Chondrocyte (in vitro differentiated cells): Measurements from ENCODE around the gene CHID1. TPM values are rescaled to one million over a fixed set of nuclear protein-coding genes. Genes with fewer than 3 reads are reported as not detected.

Source experiments
- DNase-seq: peaks from one replicate; pipeline ENCODE4 v3.0.0; 2021; ENCODE audit warnings: mixed read lengths, low spot score
- H3K27ac Mint-ChIP-seq: one replicate; pipeline ENCODE4 v1.8.0; 2021; ENCODE audit warnings: mild to moderate bottlenecking, moderate library complexity, mixed read lengths; ENCODE audit not compliant: unreplicated experiment
- H3K27me3 Mint-ChIP-seq: 2 replicates; pipeline ENCODE4 v1.8.0; 2021; ENCODE audit warnings: low read depth, mixed read lengths
- H3K36me3 Mint-ChIP-seq: 2 replicates; pipeline ENCODE4 v1.8.0; 2021; ENCODE audit warnings: low read depth, mixed read lengths
- H3K4me1 Mint-ChIP-seq: 2 replicates; pipeline ENCODE4 v1.8.0; 2021; ENCODE audit warnings: low read depth, mild to moderate bottlenecking, mixed read lengths
- H3K4me3 Mint-ChIP-seq: one replicate; pipeline ENCODE4 v1.8.0; 2021; ENCODE audit warnings: mild to moderate bottlenecking, moderate library complexity, mixed read lengths; ENCODE audit not compliant: unreplicated experiment
- H3K9me3 Mint-ChIP-seq: 2 replicates; pipeline ENCODE4 v1.8.0; 2021; ENCODE audit warnings: low read depth, mixed read lengths
- total RNA-seq: library from RNA; stranded (reverse); gene quantifications from 3 replicates; pipeline ENCODE4 v1.2.1, GENCODE V29; 2021
- TF ChIP-seq, protein P1 (sequence below): fragments of 200-600 bp; sonication (generic); IDR thresholded peaks from 2 replicates; pipeline ENCODE4 v1.5.0; 2021; ENCODE audit warnings: antibody characterized with exemption, mild to moderate bottlenecking, moderate library complexity

The CHID1 gene
- total RNA-seq, 1 donor from 2014 or later, result 90.3 TPM

DNA sequence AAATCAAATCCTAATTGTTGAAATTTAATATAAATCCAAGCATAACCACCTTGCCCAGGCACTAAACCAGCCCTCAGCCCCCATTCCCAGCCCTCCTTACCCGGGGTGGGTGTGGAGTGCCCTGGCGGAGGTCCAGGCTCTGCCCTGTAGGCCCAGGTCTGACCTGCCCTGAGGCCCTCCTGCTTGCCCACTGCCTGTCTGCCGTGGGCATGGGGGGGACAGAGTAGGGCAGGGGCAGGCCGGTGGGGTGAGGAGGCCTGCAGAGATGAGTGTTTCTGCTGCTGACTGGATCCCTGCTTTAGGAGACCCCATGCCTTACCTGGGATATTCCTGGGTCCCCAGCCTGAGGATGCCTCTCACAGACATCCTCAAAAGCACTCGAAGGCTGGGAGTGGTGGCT is 3.6 kb upstream of the CHID1 start:
- no peak overlapping the region for H3K4me3 Mint-ChIP-seq
- H3K36me3 Mint-ChIP-seq, result no peaks in the 10 kb centered on the region
- no peaks in the 10 kb centered on the region for H3K27me3 Mint-ChIP-seq
- H3K9me3 Mint-ChIP-seq, result no peaks in the 10 kb centered on the region
- H3K27ac Mint-ChIP-seq, result no peak overlapping the region
- peaks cover 13% of the 10 kb centered on the region for H3K4me1 Mint-ChIP-seq
- TF ChIP-seq, protein P1, sequence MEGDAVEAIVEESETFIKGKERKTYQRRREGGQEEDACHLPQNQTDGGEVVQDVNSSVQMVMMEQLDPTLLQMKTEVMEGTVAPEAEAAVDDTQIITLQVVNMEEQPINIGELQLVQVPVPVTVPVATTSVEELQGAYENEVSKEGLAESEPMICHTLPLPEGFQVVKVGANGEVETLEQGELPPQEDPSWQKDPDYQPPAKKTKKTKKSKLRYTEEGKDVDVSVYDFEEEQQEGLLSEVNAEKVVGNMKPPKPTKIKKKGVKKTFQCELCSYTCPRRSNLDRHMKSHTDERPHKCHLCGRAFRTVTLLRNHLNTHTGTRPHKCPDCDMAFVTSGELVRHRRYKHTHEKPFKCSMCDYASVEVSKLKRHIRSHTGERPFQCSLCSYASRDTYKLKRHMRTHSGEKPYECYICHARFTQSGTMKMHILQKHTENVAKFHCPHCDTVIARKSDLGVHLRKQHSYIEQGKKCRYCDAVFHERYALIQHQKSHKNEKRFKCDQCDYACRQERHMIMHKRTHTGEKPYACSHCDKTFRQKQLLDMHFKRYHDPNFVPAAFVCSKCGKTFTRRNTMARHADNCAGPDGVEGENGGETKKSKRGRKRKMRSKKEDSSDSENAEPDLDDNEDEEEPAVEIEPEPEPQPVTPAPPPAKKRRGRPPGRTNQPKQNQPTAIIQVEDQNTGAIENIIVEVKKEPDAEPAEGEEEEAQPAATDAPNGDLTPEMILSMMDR, result no peak
- DNase-seq, result no peak

DNA sequence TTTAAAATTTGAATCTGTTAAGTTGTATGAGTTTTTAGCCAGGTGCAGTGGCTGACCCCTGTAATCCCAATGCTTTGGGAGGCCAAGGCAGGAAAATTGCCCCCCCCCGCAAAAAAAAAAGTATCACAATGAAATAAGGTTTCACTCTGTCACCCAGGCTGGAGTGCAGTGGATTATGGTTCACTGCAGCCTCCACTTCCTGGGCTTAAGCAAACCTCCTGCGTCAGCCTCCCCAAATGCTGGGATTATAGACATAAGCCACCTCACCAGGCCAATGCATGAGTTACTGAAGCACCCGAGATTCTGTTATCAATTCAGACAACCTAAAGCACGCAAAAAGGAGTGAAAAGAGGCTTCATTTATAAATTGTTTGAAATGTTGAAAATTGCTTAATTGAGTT is 2.4 kb upstream of the CHID1 start:
- TF ChIP-seq, protein P1, result no peak
- no peak for DNase-seq

DNA sequence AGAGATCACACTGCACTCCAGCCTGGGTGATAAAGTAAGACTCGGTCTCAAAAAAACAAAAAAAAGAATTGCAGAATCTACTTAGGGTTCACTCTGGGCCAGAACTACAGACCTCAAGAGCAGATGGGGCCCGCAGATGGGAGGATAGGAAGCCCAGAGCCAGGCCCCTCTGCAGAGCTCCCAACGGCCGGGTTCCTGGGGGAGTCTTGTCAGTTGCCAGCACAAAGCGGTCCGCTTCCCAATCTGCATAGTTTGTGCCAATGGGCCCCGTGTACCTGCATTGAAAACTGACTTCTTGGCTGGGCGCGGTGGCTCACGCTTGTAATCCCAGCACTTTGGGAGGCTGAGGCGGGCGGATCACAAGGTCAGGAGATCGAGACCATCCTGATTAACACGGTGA is 1.7 kb upstream of the CHID1 start:
- no peak overlapping the region for H3K27ac Mint-ChIP-seq
- H3K4me3 Mint-ChIP-seq, result peak overlapping the region; percentile 73
- no peak for DNase-seq
- H3K27me3 Mint-ChIP-seq, result no peaks in the 10 kb centered on the region
- peaks cover 11% of the 10 kb centered on the region for H3K4me1 Mint-ChIP-seq
- H3K36me3 Mint-ChIP-seq, result no peaks in the 10 kb centered on the region
- H3K9me3 Mint-ChIP-seq, result no peaks in the 10 kb centered on the region
- TF ChIP-seq, protein P1, result no peak

More for the DNA sequence above, 2.4 kb upstream of the CHID1 start:
- Mint-ChIP-seq H3K27me3 (no peaks in the 10 kb centered on the region), H3K4me1 (peaks cover 11% of the 10 kb centered on the region), H3K36me3 (no peaks in the 10 kb centered on the region), H3K9me3 (no peaks in the 10 kb centered on the region), H3K4me3 (no peak overlapping the region), H3K27ac (no peak overlapping the region)

DNA sequence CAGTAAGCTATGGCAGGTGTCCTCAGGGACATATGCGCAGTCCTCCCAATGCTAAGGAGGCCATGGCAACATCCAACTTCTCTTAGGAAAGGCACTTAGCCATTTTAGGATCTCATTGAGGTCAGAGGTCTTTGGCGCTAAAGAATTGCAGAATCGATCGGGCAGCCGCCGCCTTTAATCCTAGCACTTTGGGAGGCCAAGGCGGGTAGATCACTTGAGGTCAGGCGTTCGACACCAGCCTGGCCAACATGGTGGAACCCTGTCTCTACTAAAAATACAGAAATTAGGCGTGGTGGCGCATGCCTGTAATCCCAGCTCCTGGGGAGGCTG is 1.2 kb upstream of the CHID1 start:
- no peaks in the 10 kb centered on the region for H3K36me3 Mint-ChIP-seq

DNA sequence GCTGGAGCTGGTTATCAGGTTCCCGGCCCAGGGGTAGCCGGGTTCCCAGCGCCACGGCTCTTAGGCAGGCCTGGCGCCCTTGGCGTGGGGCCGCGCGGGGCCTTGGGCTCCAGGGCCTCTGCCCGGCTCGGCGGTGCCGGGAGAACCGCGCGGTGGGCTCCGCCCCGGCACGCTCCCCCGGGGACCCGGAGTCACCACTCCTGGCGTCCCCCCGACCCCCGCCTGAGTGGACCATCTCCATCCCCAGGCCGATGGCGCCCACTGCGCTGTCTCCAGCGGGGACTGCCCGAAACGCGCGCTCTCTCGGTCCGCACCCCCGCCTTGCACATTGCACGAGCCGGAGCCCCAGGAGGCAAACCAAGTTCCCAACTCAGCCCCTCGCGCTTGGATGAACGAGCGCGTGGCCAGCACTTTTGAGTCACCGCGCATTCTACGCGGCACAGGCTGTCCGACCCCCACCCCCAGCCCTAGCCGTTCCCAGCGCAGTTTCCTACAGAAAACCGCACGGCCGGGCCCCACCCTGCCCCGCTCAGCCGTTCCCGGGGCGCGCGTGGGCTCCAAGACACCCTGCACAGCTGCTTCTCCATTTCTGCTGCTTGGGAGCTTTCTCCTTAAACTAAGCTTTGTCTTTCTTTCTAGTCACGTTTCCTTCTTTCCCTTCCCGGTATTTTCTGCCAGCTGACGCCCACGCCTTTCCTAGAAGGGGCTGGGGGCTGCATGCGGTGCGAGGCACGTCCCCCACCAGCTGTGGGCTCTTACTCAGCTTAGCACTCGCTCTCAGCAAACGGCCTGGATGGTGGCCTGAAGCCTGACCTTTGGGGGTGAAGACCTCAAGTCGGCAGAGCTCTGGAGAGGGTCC is 650 bp upstream of the CHID1 start:
- peaks cover 2% of the 10 kb centered on the region for H3K36me3 Mint-ChIP-seq
- H3K27ac Mint-ChIP-seq, result peak overlapping the region; percentile 51
- H3K9me3 Mint-ChIP-seq, result no peaks in the 10 kb centered on the region
- DNase-seq, result no peak
- H3K4me1 Mint-ChIP-seq, result peaks cover 11% of the 10 kb centered on the region
- H3K27me3 Mint-ChIP-seq, result no peaks in the 10 kb centered on the region
- H3K4me3 Mint-ChIP-seq, result peak overlapping the region; percentile 73
- TF ChIP-seq, protein P1, result no peak

More for the DNA sequence above, 1.2 kb upstream of the CHID1 start:
- Mint-ChIP-seq H3K9me3 (no peaks in the 10 kb centered on the region), H3K27ac (no peak overlapping the region), H3K27me3 (no peaks in the 10 kb centered on the region), H3K4me1 (peaks cover 11% of the 10 kb centered on the region), H3K4me3 (peak overlapping the region; percentile 73)
- TF ChIP-seq, protein P1, result no peak
- DNase-seq, result no peak
